Superior temporal gyrus (tissue), 1 donor: Measurements from ENCODE around the gene PCNX4.
A peak's percentile ranks its signal among the peaks of the same experiment; 100 is the strongest.

Source experiments
- DNase-seq: peaks from one replicate; pipeline ENCODE4 v3.0.0-alpha.2; 2016; ENCODE audit errors: extremely low spot score

PCNX4 gene

DNA sequence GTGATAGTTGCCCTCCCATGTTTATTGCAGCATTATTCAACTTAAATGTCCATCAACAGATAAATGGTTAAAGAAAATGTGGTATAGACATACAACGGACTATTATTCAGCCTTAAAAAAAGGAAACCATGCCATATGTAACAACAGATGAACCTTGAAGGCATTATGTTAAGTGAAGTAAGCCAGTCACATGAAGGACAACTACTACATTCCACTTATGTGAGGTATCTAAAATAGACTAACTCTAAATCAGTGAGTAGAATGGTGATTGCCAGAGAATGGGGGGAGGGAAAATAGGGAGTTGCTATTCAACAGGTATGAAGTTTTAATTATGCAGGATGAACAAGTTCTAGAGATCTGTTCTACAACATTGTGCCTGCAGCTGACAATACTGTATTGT lies 10.1 kb downstream of the PCNX4 start:
- DNase-seq, result no peak

DNA sequence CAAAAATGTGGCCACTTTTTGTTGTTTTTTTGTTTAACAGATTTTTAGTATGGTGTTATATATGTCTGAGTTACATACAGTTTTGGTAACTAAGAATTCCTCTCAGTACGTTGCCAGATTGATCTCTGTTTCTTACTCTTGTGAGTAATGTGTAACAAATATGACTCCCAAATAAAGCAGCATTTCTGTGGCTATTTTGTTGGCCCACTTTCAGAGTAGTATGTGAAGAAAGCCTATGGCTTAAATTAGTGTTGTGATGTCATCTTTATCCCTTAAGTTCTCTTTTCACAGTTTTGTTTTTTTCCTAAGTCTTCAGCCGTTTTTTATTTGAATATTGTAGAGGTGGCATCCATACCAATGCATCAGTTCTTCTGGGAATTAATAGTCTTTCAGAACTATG lies 10.7 kb downstream of the PCNX4 start:
- peak; percentile 43 for DNase-seq

DNA sequence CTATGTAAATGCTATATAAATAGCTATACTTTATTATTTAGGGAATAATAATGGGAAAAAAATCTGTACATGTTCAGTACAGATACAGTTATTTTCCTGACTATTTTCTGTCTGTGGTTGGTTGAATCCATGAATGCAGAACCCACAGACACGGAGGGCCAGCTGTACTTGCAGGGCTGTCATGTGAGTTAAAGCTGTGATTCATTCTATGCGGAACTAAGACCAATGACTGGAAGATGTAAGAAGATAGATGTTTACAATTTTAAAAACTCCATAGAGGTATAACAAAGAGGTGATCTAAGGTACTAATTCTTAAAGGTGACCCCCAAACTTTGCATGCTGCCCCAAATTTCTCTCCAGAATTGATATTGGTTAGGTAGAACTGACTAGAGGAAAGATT lies 14.6 kb downstream of the PCNX4 start:
- DNase-seq, result peak; percentile 75

DNA sequence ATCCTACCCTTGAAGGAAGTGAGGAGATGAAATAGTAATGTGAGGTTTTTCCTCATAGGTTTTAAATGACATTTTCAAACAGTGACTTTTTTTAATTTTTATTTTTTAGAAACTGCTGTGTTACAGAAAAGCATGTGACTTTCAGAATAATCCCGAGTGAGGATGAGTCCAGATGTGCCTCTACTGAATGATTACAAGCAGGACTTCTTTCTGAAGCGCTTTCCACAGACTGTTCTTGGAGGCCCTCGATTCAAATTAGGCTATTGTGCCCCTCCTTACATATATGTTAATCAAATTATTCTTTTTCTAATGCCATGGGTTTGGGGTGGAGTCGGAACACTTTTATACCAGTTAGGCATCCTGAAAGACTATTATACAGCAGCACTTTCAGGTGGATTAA lies 15.8 kb downstream of the PCNX4 start:
- DNase-seq, result peak; percentile 39

DNA sequence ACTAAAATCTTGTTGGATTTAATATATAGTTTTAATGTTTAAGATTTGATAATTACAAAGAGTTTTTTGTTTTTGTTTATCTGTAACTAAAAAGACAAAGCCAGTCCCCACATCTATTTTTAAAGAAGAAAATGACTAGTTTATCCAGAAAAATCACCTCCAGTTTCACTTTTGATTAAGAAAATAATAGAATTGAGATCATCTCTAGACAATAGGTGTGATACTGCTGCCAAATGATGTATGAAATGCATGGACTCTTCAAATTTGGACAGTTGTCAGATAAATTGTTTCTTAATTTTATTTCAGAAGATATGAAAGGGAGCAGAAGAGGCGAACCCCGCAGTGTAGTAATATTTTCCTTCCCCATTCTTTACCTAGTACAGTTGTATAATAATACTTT lies 20.0 kb downstream of the PCNX4 start:
- no peak for DNase-seq

DNA sequence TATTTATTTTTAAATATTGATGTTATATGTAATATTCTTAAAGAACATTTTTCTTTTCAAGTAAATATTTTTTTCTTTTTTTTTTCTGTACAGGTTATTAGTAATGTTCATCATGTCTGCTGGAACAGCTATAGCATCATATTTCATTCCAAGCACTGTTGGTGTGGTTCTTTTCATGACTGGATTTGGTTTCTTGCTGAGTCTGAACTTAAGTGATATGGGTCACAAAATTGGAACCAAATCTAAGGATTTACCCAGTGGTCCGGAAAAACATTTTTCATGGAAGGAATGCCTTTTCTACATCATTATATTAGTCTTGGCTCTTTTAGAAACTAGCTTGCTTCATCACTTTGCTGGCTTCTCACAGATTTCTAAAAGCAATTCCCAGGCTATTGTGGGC lies 23.2 kb downstream of the PCNX4 start:
- no peak for DNase-seq

DNA sequence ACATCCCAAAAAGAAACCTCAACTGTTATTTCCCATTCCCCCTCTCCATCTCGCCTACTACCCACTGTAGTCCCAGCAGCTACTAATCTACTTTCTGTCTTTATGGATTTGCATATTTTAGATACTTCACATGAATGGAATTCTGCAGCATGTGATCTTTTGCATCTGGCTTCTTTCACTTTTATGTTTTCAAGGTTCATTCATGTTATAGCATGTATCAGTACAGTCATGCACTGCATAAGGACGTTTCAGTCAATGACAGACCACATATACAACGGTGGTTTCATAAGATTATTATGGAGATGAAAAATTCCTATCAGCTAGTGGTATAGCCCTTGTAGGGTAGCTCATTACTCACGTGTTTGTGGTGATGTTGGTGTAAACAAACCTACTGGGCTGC lies 24.5 kb downstream of the PCNX4 start:
- no peak for DNase-seq

DNA sequence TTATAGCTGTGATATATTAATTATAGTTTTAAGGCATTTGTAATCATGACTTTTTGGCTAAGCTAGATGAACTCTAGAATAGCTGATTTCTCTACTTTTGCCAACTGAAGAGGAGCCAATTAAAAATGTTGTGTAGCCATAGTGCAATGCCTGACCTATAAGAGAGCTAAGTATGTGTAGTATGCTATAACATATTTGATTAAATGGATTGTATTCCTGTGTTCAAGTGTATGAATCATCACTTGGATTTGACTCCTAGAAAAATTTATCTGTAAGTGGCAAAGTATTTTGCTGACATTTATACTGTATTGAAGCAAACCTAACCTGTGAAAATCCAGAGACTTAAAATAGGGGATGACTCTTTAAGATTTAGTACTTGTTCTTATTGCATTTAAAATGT lies 34.2 kb downstream of the PCNX4 start:
- no peak for DNase-seq

DNA sequence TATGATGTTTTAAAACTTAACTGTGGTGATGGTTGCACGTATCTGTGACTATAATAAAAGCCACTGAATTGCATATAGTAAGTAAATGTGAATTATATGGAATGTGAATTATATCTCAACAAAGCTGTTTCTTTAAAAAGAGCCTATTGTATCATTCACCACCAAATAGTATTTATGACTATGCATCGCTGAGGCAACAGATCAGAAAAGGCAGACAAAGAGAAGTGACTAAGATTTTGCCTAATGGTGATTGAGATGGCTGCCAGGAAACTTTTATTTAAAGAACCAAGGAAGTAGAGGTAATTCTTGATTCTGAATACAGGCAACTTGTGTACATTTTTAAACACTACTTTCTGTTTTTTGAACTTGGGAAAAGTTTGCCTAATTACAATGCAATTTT lies 41.8 kb downstream of the PCNX4 start:
- no peak for DNase-seq

DNA sequence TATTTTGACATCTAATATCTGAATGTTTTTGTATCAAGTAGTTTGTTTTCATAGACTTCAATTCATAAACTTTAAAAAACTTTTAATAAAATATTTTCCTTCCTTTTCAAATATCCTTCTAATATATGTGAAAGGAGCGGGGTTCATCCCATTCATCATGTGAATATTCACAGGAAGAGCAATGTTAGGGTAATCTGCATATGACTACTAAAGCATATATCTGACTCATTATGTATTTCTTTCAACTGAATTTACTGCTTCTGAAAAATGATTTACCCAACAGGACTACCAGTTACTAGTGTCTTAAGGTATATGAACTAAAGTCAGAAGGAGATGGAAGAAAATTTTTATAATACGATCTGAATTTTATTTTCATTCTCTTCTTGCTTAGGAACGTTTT lies 43.0 kb downstream of the PCNX4 start:
- no peak for DNase-seq

DNA sequence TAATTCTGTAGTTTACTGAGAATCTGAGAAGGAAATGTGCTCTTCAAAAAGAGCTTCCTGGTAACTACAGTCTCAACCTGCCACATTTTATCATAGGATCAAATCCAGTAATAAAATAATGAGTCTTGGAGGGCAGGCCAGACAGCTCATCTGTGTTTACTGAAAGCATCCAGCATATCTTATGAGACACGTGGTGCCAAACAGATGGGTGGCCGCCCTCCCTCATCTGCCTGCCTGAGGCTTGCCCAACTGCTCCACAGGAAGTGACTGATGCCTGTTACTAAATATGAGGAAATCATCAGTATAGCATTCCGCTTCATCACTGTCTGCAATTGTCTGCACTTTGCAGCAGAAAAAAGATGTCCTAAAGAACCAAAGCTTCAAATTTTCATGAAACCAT lies 60.0 kb downstream of the PCNX4 start:
- DNase-seq, result peak; percentile 70

DNA sequence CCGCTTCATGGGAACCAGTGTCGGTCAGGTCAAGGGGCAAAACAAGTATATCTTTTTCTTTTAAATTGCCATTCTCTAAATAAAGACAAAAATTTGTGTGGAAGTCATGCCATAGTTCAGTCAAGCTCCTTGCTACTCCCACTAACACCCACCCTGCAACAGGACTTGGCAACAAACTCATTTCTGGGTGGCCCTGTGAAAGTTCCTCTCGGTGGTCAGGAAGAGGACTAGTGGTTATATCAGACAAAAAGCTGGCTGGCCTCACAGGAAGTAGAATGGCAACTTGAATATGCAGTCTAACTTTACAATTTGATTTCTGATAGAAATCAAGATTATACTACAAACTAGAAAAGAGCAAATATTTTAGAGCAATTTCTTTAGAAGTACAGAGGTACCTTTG lies 62.3 kb downstream of the PCNX4 start:
- no peak for DNase-seq

DNA sequence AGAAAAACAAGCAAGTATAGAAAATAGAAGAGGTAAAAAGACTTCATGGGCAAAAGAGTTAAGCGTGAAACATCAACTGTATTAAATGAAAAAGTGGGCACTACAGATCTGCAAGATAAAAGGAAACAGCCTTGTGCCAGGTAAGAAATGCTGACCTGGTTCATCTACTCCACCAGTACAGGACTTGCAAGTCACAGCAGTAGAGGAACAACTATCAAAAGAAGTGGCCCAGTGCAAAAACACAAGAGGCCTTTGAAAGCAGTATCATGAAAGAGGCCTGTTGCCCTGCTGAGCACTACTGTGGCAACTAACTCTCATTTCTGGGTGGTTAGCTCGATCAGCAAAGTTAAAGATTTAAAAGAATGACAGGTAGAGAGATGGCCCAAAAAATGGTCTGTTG lies 62.9 kb downstream of the PCNX4 start:
- DNase-seq, result no peak

DNA sequence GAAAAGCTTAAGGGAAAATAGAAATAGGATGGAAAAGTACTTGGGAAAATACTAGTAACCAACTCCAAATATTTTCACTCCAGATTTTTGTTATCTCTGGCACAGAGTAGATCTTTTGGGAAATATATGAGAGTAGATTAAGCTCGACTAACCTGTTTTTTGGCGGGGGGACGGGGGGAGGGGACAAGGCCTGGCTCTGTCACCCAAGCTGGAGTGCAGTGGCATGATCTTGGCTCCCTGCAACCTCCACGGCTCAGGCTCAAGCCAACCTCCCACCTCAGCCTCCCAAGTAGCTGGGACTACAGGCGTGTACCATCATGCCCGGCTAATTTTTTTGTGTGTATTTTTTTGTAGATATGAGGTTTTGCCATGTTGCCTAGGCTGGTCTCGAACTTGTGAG lies 68.7 kb downstream of the PCNX4 start:
- DNase-seq, result no peak

DNA sequence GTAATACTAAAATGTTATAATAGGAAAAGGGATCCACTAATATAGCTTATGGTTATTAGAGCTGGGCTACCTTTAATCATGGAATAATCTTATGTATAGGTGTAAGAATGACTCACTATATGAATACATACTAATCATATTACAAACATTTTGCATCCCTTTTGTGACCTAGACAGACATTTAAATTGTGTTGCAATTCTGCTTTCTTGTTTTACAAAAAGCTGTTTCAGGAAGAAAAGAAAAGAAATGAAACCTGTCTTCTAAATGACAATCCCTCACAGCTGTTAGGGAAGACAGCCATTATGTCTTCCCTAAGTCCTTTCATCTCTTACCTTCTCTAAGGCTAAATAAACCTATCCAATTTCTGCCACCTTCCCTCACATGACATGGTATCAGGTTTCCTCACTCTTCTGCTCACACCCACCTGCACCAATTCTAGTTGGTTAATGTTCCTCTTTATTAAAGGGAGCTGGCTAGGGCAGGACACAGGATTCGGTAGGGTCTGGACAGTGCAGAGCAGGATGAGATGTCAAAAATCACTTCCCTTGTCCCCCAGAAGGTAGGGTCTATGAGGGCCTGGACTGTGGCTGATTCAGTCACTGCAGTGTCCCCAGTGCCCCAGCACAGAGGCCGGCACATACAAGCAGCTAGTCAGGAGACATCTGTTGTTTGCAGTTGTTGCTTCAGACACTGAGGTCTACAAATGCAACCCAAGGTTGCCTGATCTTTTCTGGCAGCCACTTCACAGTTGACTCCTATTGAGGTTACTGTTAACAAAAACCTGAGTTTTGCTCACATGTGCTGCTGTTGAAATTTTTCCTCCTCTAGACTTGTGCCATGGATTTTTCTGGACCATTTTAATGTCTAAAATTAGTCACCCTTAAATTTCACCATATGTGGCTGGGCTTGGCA lies 69.7 kb downstream of the PCNX4 start:
- no peak for DNase-seq

DNA sequence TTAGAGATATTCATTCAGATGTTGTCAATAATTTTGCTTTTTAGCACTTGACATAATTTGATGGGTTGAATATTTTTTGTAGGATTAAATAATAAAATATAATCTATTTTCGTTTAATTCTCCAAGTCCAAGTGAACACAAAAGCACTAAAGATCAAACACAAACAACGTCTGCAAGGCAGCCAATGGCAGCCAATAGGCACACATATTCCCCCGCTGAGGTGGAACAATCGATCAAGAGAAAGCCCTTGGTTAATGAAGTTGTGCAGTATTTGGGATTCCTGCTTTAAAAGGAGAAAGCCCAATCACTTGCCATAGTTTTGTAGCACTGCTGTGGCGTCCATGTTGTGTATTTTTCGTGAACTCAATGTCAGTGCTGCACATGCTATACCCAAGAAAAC lies 72.0 kb downstream of the PCNX4 start:
- DNase-seq, result peak; percentile 57

DNA sequence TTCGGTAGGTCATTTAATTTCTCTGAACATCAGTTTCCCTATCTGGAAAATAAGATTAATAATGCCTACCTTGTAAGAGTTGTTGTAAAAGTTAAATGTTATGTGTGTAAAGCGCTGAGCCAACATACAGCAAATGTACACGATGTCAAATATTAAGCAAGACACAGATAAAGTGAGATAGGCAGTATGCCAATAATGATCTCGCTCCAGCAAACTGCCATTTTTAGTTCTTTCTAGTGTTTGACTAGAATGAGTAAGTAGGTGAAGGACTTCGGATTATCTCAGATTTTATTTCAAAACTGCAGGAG lies 72.6 kb downstream of the PCNX4 start:
- peak; percentile 78 for DNase-seq

DNA sequence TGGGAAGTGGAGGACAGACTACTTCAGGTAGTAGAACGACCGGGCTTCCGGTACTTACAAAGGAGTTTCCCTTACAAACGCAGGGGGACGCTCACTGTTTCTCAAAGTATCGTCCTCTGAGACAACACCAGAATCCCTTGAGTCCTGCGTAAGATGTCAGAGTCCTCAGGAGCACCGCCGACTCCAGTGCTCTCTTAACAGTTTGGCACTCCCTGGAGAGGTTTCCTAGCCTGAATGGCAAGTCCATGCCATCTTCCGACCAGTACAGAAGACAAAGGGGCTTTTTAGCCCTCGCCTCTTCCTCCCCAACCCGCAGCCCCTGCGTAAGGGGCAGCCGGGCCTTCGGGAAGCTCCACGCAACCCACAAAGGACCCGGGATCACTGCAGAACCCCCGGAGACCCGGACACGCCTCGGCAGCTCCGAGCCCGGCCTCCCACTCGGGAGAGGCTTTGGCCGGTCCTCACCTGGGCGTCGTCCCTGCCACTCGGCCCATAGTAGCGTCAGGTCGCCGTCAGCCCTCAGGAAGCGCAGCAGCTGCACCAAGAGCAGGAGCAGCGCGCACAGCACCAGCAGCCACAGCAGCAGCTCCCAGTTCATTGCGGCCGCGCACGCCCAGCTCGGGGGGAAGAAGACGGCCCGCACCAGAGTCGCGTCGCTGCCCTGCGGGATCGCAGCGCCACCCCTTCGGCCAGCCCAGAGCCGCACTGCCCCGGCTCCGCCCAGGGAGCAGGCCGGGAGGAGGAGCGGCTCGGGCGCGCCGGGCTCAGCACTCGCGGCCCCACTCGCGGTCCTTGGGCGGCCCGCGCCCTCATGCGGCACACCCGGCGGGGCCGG lies 73.2 kb downstream of the PCNX4 start, which contains the start of gene DHRS7:
DHRS7 (minus strand) TSS at position 687 of the 835 bp plus-strand sequence; CDS start at position 598, 89 bp downstream.
- peak; percentile 87 for DNase-seq

DNA sequence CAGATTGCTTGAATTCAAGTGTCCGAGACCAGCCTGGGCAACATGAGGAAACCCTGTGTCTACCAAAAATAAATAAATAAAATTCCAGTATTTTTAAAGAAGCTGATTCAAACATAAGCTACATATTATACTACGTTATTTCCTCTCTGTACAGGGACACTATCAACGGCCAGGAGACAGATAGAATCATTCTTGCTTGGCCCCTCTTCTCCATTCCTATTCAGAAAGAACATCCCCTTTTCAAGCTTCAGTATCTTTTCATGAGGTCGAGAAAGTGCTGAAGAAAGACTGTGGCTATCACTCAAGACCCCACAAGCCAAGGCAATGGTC lies 73.8 kb downstream of the PCNX4 start:
- DNase-seq, result no peak

DNA sequence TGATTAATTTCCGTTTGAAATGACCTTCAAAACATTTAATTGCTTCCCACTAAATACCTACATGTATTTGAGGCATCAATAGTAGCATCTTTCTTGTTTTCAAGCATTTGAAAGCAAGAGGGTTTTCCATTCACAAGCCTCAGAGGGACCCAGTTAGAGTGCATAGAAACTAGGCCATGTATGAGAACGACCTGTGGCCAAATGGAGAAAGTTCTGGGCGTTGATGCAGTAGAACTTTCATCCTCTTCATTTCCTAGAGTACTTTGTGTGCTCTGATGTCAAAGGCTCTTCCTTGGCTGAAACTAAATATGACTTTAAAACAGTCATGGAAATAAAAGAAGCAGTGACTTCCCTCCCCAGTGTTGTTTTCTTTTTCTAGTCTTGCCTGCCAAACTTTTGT lies 74.4 kb downstream of the PCNX4 start:
- peak; percentile 29 for DNase-seq

DNA sequence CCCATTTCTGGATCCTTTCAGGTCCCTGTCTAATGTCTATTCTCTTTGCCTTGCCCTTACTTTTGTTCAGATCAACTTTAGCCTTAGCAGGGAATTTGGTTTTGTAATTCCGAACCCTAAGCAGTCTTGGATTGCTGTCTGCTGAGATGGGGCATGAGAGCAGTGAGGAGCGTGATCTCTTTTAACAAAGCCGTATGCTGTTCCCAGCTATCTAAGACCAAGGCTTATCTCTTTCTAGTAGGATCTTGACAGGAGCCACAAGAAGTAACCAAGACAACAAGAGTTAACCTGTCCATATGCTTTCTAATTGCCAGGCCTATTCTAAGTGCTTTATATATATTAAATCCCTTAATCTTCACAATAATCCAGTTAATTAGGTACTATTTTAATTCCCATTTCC lies 78.0 kb downstream of the PCNX4 start:
- no peak for DNase-seq

DNA sequence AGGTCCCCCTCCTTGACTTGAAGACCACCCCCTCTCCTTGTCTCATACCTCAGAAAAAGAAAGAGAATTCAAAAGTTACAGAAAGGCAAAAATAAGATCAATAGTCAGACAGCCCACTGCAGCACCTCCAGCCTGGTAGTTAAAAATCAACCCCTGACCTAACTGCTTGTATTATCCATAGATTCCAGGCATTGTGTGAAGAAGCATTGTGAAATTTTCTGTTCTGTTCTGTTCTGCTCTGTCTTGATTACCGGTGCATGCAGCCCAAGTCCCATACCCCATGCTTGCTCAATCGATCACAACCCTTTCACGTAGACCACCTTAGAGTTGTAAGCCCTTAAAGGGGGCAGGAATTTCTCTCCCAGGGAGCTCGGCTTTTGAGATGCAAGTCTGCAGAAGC lies 79.2 kb downstream of the PCNX4 start:
- DNase-seq, result no peak

DNA sequence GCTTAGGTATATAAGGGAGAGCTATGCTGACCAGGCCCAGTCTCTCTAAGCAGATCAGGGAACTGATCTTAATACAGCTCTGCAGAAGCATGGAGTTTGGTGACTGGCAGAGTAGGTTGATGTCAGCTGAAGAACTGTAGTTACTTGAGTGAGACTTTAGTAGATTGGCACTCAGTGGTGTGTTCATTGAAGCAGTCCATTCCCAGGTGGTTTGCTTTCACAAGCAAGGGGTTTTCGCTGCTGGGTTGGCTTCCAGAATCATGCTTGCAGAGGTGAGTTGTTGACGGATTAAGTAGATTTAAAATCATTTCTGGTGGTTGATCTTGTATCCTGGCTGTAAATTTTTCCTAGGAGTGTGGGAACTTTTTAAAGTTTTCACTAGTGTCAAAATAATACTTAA lies 80.0 kb downstream of the PCNX4 start:
- DNase-seq, result no peak
